B cell (primary cell): ENCODE measurements around the gene AOAH. TPM values are rescaled to one million over a fixed set of nuclear protein-coding genes. Genes with fewer than 3 reads are reported as not detected.

Experiments
- ATAC-seq: fragments of 200-7000 bp; cut with Tn5 transposase; one replicate; pipeline ENCODE4 v1.10.0; 2021; ENCODE audit warnings: low read depth, mild to moderate bottlenecking, moderate number of reproducible peaks, moderate library complexity
- CTCF ChIA-PET: fragments of 350-600 bp; sonication (Branson Sonifier 250); formaldehyde crosslinking; loops from one replicate; lab custom pipeline; 2021; ENCODE audit warnings: antibody characterized with exemption, inconsistent platforms; lab: Charles Lee
- POLR2A ChIA-PET: fragments of 350-600 bp; sonication (Branson Sonifier 250); formaldehyde crosslinking; loops from one replicate; lab custom pipeline; 2021; ENCODE audit warnings: antibody characterized with exemption; lab: Charles Lee
- DNase-seq: peaks from one replicate; pipeline ENCODE4 v3.0.0; 2013
- H2AFZ ChIP-seq: 2 replicates; pipeline ENCODE4 v1.6.1; 2012; ENCODE audit warnings: mild to moderate bottlenecking, low read depth, low read length; ENCODE audit not compliant: insufficient read depth, poor library complexity, severe bottlenecking
- H3K27ac ChIP-seq, 2 donors: 1 replicate in 1 of 2; 2 replicates in 1 of 2; pipeline ENCODE4 v1.5.1; 2012 to 2013; ENCODE audit warnings: low read length in 2 of 2, mild to moderate bottlenecking in 2 of 2, moderate library complexity in 1 of 2
- H3K27me3 ChIP-seq, 4 experiments: fragments of 200-600 bp in 1 of 4; sonication (generic) in 1 of 4; replicated peaks in 1 of 4; 1 replicate in 2 of 4; 2 replicates in 2 of 4; pipeline versions ENCODE4 v1.6.1 to v1.7.0; 2013 to 2016; ENCODE audit warnings: low read length in 3 of 4, mild to moderate bottlenecking in 2 of 4, mixed read lengths in 1 of 4, moderate library complexity in 1 of 4; ENCODE audit not compliant: insufficient read depth in 4 of 4, control insufficient read depth in 3 of 4; ENCODE audit errors: control extremely low read depth in 1 of 4
- H3K36me3 ChIP-seq, 2 experiments: replicated peaks in 1 of 2; 1 replicate in 1 of 2; 2 replicates in 1 of 2; pipeline versions ENCODE4 v1.6.1 to v1.7.1; 2013; ENCODE audit warnings: low read length in 1 of 2; ENCODE audit not compliant: insufficient read depth in 2 of 2, control insufficient read depth in 1 of 2; ENCODE audit errors: control extremely low read depth in 1 of 2, extremely low read depth in 1 of 2
- H3K4me1 ChIP-seq, 2 donors: fragments of 200-600 bp in 1 of 2; sonication (generic) in 1 of 2; 1 replicate in 1 of 2; 2 replicates in 1 of 2; pipeline versions ENCODE4 v1.5.1 to v1.6.1; 2013 to 2017; ENCODE audit warnings: low read length in 2 of 2; ENCODE audit not compliant: control insufficient read depth in 2 of 2, insufficient read depth in 2 of 2
- H3K4me2 ChIP-seq: replicated peaks from 2 replicates; pipeline ENCODE3; 2012; ENCODE audit warnings: mild to moderate bottlenecking, low read depth, low read length; ENCODE audit not compliant: poor library complexity, severe bottlenecking
- H3K4me3 ChIP-seq, 5 experiments: fragments of 200-600 bp in 1 of 5; sonication (generic) in 1 of 5; 1 replicate in 3 of 5; 2 replicates in 2 of 5; pipeline versions ENCODE4 v1.5.1 to v1.7.0; 2011 to 2016; ENCODE audit warnings: low read length in 4 of 5, mild to moderate bottlenecking in 4 of 5, low read depth in 2 of 5, control low read depth in 1 of 5, moderate library complexity in 1 of 5; ENCODE audit not compliant: insufficient read depth in 1 of 5; ENCODE audit errors: control extremely low read depth in 1 of 5, extremely low read depth in 1 of 5
- H3K79me2 ChIP-seq: fragments of 200-600 bp; sonication (generic); one replicate; pipeline ENCODE4 v1.6.0; 2016; ENCODE audit warnings: low read length; ENCODE audit not compliant: control insufficient read depth, insufficient read depth
- H3K9ac ChIP-seq: fragments of 200-600 bp; sonication (generic); 2 replicates; pipeline ENCODE4 v1.6.1; 2017; ENCODE audit warnings: mild to moderate bottlenecking, low read length, moderate library complexity
- H3K9me3 ChIP-seq, 3 donors: one replicate each; pipeline versions ENCODE4 v1.6.1 to v1.7.1; 2013; ENCODE audit warnings: low read length in 2 of 3; ENCODE audit not compliant: control insufficient read depth in 2 of 3, insufficient read depth in 1 of 3; ENCODE audit errors: control extremely low read depth in 1 of 3
- H4K20me1 ChIP-seq: 2 replicates; pipeline ENCODE4 v1.6.0; 2012; ENCODE audit warnings: mild to moderate bottlenecking, low read length; ENCODE audit not compliant: insufficient read depth, control insufficient read depth, poor library complexity, severe bottlenecking
- H3K27ac Mint-ChIP-seq: one replicate; pipeline ENCODE4 v1.8.0; 2021; ENCODE audit warnings: mixed read lengths
- H3K27me3 Mint-ChIP-seq: one replicate; pipeline ENCODE4 v1.8.0; 2021; ENCODE audit warnings: mixed read lengths
- H3K4me1 Mint-ChIP-seq: one replicate; pipeline ENCODE4 v1.8.0; 2021; ENCODE audit warnings: mixed read lengths
- H3K4me3 Mint-ChIP-seq: one replicate; pipeline ENCODE4 v1.8.0; 2021; ENCODE audit warnings: mixed read lengths
- H3K9me3 Mint-ChIP-seq: one replicate; pipeline ENCODE4 v1.8.0; 2022; ENCODE audit warnings: mixed read lengths; ENCODE audit not compliant: insufficient read depth
- CTCF ChIP-seq: fragments of 200-600 bp; IDR thresholded peaks from one replicate; pipeline ENCODE4 v1.8.0; 2022; ENCODE audit warnings: antibody characterized with exemption, mild to moderate bottlenecking
- EZH2 ChIP-seq: IDR thresholded peaks from 2 replicates; pipeline ENCODE4 v1.6.1; 2012; ENCODE audit warnings: borderline replicate concordance, low read depth, mild to moderate bottlenecking, moderate library complexity, low read length; ENCODE audit not compliant: insufficient read depth, poor library complexity, severe bottlenecking
- WGBS: methylation state at CpG from one replicate; pipeline ENCODE4 v1.1.5; 2013; ENCODE audit warnings: missing lambda C conversion rate; ENCODE audit not compliant: insufficient coverage; 5-methylcytosine and 5-hydroxymethylcytosine counted together
- intact Hi-C: fragments of 100-400 bp; cut with micrococcal nuclease; formaldehyde crosslinking; loops from one replicate; pipeline ENCODE4 v1.10.0; 2022
- polyA plus RNA-seq: library from polyadenylated mRNA; depleted of rRNA; stranded (reverse); fragments of >200 nt; gene quantifications from 2 replicates; pipeline ENCODE4 v1.2.3, GENCODE V29; 2012
- total RNA-seq, 2 donors: library from RNA; stranded (reverse); fragments of 120-200 nt in 1 of 2; gene quantifications; 1 replicate in 1 of 2; 2 replicates in 1 of 2; pipeline versions ENCODE4 v1.2.3 to v1.2.4, GENCODE V29; 2013 to 2022

The AOAH gene
- total and polyA plus RNA-seq, 2 donors (not counting 1 experiment from before 2014, with no cell fraction given): 2.6 to 5.0 TPM

GRCh38 chr7:36683695-36684357 lies 40.5 kb downstream of the AOAH start:
- TF ChIP-seq EZH2 (no peak), CTCF (no peak)
- Histone ChIP-seq H3K27me3 (no peaks in the 10 kb centered on the region), H4K20me1 (no peaks in the 10 kb centered on the region), H3K9me3 (no peaks in the 10 kb centered on the region), H3K36me3 (no peaks in the 10 kb centered on the region), H3K79me2 (no peaks in the 10 kb centered on the region), H3K4me2 (no peak overlapping the region), H3K4me3 (no peak overlapping the region), H3K27ac (no peak overlapping the region), H3K4me1 (peaks cover 0 to 1% of the 10 kb centered on the region in 2 donors), H3K9ac (no peak overlapping the region), H2AFZ (no peak overlapping the region)
- CTCF ChIA-PET: no interaction called here
- no peak for DNase-seq
- Mint-ChIP-seq H3K27me3 (no peaks in the 10 kb centered on the region), H3K4me3 (no peak overlapping the region), H3K4me1 (peaks cover 2% of the 10 kb centered on the region), H3K27ac (no peak overlapping the region), H3K9me3 (no peaks in the 10 kb centered on the region)
- POLR2A ChIA-PET: interaction anchor here (0.6 kb wide), 1 partner anchor 597 kb away, joined by 7 read pairs; no protein-coding TSS in a partner anchor
- ATAC-seq: no peak
- intact Hi-C loops: no loop called here
- 93% methylated on average over 3 of the region's 4 CpGs for WGBS

- Histone ChIP-seq H3K27ac (no peak overlapping the region), H3K4me1 (peaks cover 7 to 8% of the 10 kb centered on the region in 2 donors), H3K79me2 (no peaks in the 10 kb centered on the region), H3K9me3 (no peaks in the 10 kb centered on the region), H2AFZ (no peak overlapping the region), H3K27me3 (no peaks in the 10 kb centered on the region), H3K9ac (no peak overlapping the region), H3K36me3 (no peaks in the 10 kb centered on the region), H3K4me3 (no peak overlapping the region), H4K20me1 (no peaks in the 10 kb centered on the region), H3K4me2 (no peak overlapping the region)
- no peaks in the 10 kb centered on the region for H3K27me3 Mint-ChIP-seq
- no peak for DNase-seq
- TF ChIP-seq EZH2: no peak
- TF ChIP-seq CTCF: no peak
- no peak for ATAC-seq
- H3K27ac Mint-ChIP-seq: no peak overlapping the region
- ChIA-PET CTCF (interaction anchor here (1.2 kb wide), 1 partner anchor 499 kb away, joined by 7 read pairs; no protein-coding TSS in a partner anchor), POLR2A (no interaction called here)
- no peak overlapping the region for H3K4me3 Mint-ChIP-seq
- intact Hi-C loops: no loop called here
- H3K4me1 Mint-ChIP-seq: peaks cover 10% of the 10 kb centered on the region
- WGBS: no CpG with 5 or more reads among the region's 1 CpG
- no peaks in the 10 kb centered on the region for H3K9me3 Mint-ChIP-seq
Measured at GRCh38 chr7:36683111-36683510, 41.2 kb downstream of the AOAH start.
